Activated CD8-positive, alpha-beta T cell treated with anti-CD3 and anti-CD28 coated beads for 36 hours (primary cell): ENCODE measurements around the gene NUP210. TPM values are rescaled to one million over a fixed set of nuclear protein-coding genes. Genes with fewer than 3 reads are reported as not detected.

Experiments used
- ATAC-seq: fragments of 200-7000 bp; cut with Tn5 transposase; one replicate; pipeline ENCODE4 v1.10.0; 2021; ENCODE audit warnings: mild to moderate bottlenecking, moderate library complexity
- CTCF ChIA-PET: fragments of 350-600 bp; sonication (Branson Sonifier 250); formaldehyde crosslinking; loops from one replicate; lab custom pipeline; 2021; ENCODE audit warnings: antibody characterized with exemption; lab: Charles Lee
- POLR2A ChIA-PET: fragments of 350-600 bp; sonication (Branson Sonifier 250); formaldehyde crosslinking; loops from one replicate; lab custom pipeline; 2021; ENCODE audit warnings: antibody characterized with exemption; lab: Charles Lee
- DNase-seq: peaks from one replicate; pipeline ENCODE4 v3.0.0-alpha.2; 2020
- H3K27ac Mint-ChIP-seq: one replicate; pipeline ENCODE4 v1.8.0; 2021; ENCODE audit warnings: mild to moderate bottlenecking, mixed read lengths
- H3K27me3 Mint-ChIP-seq: one replicate; pipeline ENCODE4 v1.8.0; 2021; ENCODE audit warnings: mixed read lengths
- H3K36me3 Mint-ChIP-seq: one replicate; pipeline ENCODE4 v1.8.0; 2021; ENCODE audit warnings: low read depth, mixed read lengths
- H3K4me1 Mint-ChIP-seq: one replicate; pipeline ENCODE4 v1.8.0; 2021; ENCODE audit warnings: low read depth, mixed read lengths
- H3K4me3 Mint-ChIP-seq: one replicate; pipeline ENCODE4 v1.8.0; 2021; ENCODE audit warnings: mild to moderate bottlenecking, moderate library complexity, mixed read lengths
- H3K9me3 Mint-ChIP-seq: one replicate; pipeline ENCODE4 v1.8.0; 2021; ENCODE audit warnings: mixed read lengths
- intact Hi-C: fragments of 100-400 bp; cut with micrococcal nuclease; formaldehyde crosslinking; loops from one replicate; pipeline ENCODE4 v1.10.0; 2022
- total RNA-seq, 2 experiments: library from RNA; stranded (reverse); gene quantifications; one replicate each; pipeline ENCODE4 v1.2.3, GENCODE V29; 2021
- TF ChIP-seq, protein P1 (sequence below): fragments of 200-600 bp; IDR thresholded peaks from one replicate; pipeline ENCODE4 v1.8.0; 2022; ENCODE audit warnings: antibody characterized with exemption, mild to moderate bottlenecking

NUP210 gene
- total RNA-seq, 2 experiments from 2014 or later = 142 to 143 TPM

DNA sequence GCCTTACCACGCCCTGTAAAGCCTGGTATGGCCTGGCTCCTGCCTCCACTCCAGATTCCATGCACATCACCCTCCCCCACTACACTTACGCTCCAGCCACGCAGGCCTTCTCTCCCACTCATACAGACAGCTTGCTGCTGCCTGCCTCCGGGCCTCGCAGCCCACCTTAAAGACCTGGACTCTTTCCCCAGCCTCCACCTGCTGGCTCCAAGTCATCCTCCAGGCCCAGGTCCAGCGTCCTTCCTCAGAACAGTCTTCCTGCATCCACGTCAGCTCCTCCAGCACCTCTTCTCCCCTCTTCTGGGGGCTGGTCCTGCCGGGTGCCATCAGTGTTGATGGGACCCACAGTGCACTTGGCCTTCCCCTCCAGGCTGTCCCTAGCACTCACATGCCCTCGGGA is 75.5 kb downstream of the NUP210 start:
- H3K36me3 Mint-ChIP-seq = peaks cover 67% of the 10 kb centered on the region
- no peak overlapping the region for H3K4me3 Mint-ChIP-seq
- peak overlapping the region; percentile 57 for H3K27ac Mint-ChIP-seq
- H3K4me1 Mint-ChIP-seq = peaks cover 44% of the 10 kb centered on the region
- intact Hi-C loops = loop anchor here (5.0 kb wide), 1 partner anchor 108 kb away; no protein-coding TSS in a partner anchor
- CTCF ChIA-PET = interaction anchor here (0.9 to 13.2 kb wide), 5 partner anchors 10 to 152 kb away, joined by 3 to 125 read pairs (median 4); no protein-coding TSS in a partner anchor
- no peaks in the 10 kb centered on the region for H3K27me3 Mint-ChIP-seq
- ATAC-seq (no peak), DNase-seq (no peak)
- no peaks in the 10 kb centered on the region for H3K9me3 Mint-ChIP-seq
- TF ChIP-seq, protein P1, sequence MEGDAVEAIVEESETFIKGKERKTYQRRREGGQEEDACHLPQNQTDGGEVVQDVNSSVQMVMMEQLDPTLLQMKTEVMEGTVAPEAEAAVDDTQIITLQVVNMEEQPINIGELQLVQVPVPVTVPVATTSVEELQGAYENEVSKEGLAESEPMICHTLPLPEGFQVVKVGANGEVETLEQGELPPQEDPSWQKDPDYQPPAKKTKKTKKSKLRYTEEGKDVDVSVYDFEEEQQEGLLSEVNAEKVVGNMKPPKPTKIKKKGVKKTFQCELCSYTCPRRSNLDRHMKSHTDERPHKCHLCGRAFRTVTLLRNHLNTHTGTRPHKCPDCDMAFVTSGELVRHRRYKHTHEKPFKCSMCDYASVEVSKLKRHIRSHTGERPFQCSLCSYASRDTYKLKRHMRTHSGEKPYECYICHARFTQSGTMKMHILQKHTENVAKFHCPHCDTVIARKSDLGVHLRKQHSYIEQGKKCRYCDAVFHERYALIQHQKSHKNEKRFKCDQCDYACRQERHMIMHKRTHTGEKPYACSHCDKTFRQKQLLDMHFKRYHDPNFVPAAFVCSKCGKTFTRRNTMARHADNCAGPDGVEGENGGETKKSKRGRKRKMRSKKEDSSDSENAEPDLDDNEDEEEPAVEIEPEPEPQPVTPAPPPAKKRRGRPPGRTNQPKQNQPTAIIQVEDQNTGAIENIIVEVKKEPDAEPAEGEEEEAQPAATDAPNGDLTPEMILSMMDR = no peak
- POLR2A ChIA-PET = interaction anchor here (0.6 to 4.0 kb wide), 6 partner anchors 10 to 74 kb away, joined by 3 to 20 read pairs (median 4); partner anchors contain the start of gene NUP210

DNA sequence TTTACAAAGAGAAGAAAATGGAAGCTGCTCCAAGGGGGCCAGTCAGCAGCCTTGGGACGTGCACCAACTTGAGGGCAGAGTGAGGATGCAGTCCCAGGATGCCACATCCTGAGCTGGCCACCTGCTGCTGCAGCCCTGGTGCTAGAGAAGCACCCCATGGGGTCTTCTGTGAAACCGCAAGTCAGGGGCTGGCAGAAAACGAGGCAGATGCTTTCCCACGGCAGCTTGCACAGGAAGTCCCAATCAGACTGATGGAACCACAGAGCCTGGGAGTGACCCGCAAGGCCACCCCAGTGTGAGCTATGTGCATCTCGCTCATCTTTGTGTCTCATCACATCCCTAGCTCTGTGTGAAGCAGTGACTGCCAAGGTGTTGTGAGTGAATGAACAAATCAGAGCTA is 76.5 kb downstream of the NUP210 start:
- H3K27me3 Mint-ChIP-seq = no peaks in the 10 kb centered on the region
- no peak overlapping the region for H3K27ac Mint-ChIP-seq
- no peak overlapping the region for H3K4me3 Mint-ChIP-seq
- H3K9me3 Mint-ChIP-seq = no peaks in the 10 kb centered on the region
- ATAC-seq = no peak
- H3K36me3 Mint-ChIP-seq = peaks cover 71% of the 10 kb centered on the region
- TF ChIP-seq, protein P1 = no peak
- POLR2A ChIA-PET = interaction anchor here (1.5 to 2.1 kb wide), 3 partner anchors 12 to 51 kb away, joined by 3 to 9 read pairs (median 5); no protein-coding TSS in a partner anchor
- intact Hi-C loops = no loop called here
- CTCF ChIA-PET = interaction anchor here (1.5 to 13.2 kb wide), 3 partner anchors 11 to 117 kb away, joined by 4 to 125 read pairs (median 7); no protein-coding TSS in a partner anchor
- no peak for DNase-seq
- H3K4me1 Mint-ChIP-seq = peaks cover 33% of the 10 kb centered on the region

DNA sequence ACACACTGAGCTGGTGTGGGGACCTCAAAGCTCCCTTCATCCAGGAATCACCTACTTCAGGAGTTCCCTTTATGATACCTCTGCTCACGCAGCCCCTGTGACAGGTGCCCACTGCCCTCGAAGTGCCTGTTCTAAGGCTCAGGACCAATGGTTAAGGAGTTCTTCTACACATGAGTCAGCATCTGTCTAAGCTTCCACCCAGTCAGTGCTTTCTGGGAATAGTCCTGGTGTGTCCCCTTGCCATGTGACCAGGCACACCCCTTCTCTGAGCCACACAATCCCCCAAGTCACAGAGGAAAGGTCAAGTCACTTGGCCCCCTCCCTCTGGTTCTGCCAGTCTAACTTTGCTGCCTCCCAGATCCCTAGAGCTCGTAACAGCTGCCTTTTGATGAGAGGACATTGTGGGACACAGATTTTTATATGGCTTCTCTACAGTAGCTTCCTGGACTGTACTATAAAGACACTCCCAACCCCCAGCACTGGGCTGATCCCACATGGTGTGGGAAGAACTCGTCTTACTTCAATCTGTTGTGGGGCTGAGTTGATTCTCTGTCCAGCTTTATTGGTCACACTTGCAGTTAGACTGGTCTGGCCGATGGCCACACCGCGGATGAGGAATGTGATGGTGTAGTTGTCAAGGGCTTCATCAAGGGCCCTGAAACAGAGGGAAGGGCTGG is 78.8 kb downstream of the NUP210 start:
- no peak overlapping the region for H3K4me3 Mint-ChIP-seq
- CTCF ChIA-PET = interaction anchor here (0.8 to 1.3 kb wide), 3 partner anchors 114 to 306 kb away, joined by 3 to 4 read pairs (median 3); no protein-coding TSS in a partner anchor
- H3K27me3 Mint-ChIP-seq = no peaks in the 10 kb centered on the region
- DNase-seq (no peak), ATAC-seq (no peak)
- H3K27ac Mint-ChIP-seq = no peak overlapping the region
- POLR2A ChIA-PET = interaction anchor here (1.3 to 1.7 kb wide), 2 partner anchors 8 to 10 kb away, joined by 4 to 5 read pairs; no protein-coding TSS in a partner anchor
- TF ChIP-seq, protein P1 = no peak
- peaks cover 65% of the 10 kb centered on the region for H3K36me3 Mint-ChIP-seq
- peaks cover 14% of the 10 kb centered on the region for H3K4me1 Mint-ChIP-seq
- intact Hi-C loops = no loop called here
- no peaks in the 10 kb centered on the region for H3K9me3 Mint-ChIP-seq

DNA sequence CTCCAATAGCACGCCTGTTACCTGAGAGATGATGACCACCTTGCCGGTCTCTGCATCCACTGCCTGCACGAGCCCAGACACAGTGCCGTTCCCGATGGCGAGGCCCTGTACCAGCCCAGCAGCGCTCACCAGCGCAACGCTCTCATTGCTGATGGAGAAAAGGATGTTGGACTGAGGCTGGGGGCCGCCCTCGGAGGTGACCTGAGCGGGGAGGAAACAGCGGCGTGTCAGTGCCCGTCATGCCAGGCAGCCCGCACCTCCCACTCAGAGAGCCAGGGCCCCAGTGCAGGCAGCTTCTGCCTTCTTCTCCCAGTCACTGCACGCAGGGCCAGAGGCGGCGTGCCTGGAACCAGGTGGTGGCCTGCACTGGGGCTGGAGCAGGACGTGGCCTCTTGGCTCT is 80.3 kb downstream of the NUP210 start:
- H3K36me3 Mint-ChIP-seq = peaks cover 66% of the 10 kb centered on the region
- intact Hi-C loops = no loop called here
- DNase-seq (no peak), ATAC-seq (no peak)
- peaks cover 6% of the 10 kb centered on the region for H3K4me1 Mint-ChIP-seq
- TF ChIP-seq, protein P1 = no peak
- no peak overlapping the region for H3K4me3 Mint-ChIP-seq
- POLR2A ChIA-PET = no interaction called here
- no peak overlapping the region for H3K27ac Mint-ChIP-seq
- H3K9me3 Mint-ChIP-seq = no peaks in the 10 kb centered on the region
- H3K27me3 Mint-ChIP-seq = no peaks in the 10 kb centered on the region
- CTCF ChIA-PET = no interaction called here

DNA sequence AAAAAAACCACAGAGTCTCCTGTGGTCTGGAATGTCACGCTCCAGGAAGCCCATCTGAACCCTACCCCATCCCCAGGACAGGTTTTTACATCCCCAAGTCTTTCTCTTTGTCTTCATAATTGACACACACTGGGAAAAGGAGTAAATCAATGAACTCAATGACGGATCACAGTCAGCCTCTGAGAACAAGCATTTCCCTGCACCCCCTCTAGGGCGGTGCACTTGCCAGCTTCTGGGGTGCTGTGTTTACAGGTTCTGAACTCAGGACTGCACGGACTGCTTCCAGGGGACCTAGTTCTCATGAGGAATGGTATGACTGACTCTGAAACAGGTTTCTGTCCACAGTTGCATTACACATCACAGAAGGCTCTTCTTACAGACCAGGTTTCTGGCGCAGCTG is 81.1 kb downstream of the NUP210 start:
- Mint-ChIP-seq H3K4me1 (peaks cover 2% of the 10 kb centered on the region), H3K27me3 (no peaks in the 10 kb centered on the region), H3K36me3 (peaks cover 64% of the 10 kb centered on the region), H3K27ac (peak overlapping the region; percentile 18), H3K9me3 (no peaks in the 10 kb centered on the region), H3K4me3 (no peak overlapping the region)
- ChIA-PET CTCF (no interaction called here), POLR2A (no interaction called here)
- DNase-seq (no peak), ATAC-seq (no peak)
- TF ChIP-seq, protein P1 = no peak
- intact Hi-C loops = no loop called here
